Measurements from ENCODE around the gene PDE3A. TPM values are rescaled to one million over a fixed set of nuclear protein-coding genes. Genes with fewer than 3 reads are reported as not detected.

PDE3A gene
- total RNA-seq, 1 donor from 2014 or later: 14.4 TPM

DNA sequence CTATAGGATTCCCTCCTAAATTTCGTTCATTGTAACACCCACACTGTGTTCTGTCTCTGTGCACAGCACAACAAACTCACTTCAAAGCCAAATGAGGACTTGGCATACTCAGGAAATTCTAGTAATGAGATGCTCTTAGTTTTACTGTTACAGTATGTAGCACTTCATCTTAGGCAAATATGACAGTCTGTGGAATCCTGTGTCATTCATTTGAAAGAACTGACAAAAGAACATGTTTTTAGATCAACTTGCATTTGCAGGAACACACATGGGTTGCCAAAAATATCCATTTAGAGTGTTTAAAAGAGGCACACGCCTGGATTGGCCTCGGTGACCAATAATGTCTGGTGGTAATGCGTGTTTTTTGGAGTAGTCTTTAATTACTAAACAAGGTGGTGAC is 56.5 kb downstream of the PDE3A start:
- no peak for DNase-seq

GRCh38 chr12:20426191-20426590 is 57.9 kb downstream of the PDE3A start:
- DNase-seq: peak; percentile 91

DNA sequence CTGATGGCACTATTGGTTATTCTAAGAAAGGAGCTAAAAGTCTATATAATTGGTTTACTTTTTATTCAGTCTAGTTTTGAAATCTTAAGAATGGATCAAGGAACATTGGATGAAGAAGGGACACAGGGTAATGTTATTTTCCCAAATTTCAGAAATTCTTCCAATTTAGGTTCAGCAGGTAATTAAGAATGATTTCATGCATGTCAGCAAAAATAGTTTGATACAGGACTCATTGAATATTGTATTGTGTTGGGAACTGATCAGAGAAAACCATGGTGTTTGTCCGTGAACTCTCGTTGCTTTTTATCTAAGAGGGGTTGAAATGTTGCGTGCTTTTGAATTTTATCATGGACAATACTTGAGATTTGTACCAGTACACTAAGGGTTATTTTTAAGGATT is 58.6 kb downstream of the PDE3A start:
- no peak for DNase-seq

DNA sequence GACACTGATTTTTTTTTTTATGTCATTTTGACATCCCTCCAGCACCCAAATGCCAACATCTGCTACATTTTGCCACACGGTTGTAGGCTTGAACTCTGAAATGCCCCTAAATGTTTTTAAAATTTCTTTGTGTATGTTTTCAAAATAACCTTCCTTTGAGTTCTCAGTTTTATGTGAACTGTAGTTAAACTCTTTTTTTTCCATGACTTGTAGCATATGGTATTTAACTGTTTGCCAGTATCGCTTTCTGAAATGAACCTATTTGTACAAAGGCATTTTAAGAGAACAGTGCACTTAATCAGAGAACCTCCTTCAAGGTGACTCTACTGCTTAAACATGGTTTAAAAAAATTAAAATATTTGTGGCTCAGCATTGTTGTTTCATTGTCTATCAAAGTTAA is 61.5 kb downstream of the PDE3A start:
- peak; percentile 37 for DNase-seq

DNA sequence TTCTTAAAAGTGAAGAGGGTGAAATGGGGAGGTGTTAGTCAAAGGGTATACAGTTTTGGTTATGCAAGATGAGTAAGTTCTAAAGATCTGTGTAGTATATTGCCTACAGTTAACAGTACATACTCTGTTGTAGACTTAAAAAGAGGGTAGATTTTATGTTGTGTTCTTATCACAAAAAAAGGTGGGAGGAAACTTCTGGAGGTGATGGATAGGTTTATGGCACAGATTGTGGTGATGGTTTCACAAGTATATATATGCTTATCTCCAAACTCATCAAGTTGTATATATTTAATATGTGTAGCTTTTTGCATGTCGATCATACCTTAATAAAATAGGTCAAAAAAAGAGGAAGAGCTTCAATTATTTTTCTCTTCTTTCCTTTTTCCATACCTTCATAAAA is 64.0 kb downstream of the PDE3A start:
- no peak for DNase-seq

- DNase-seq: no peak
These were observed 66.7 kb downstream of the PDE3A start for GRCh38 chr12:20434996-20435395.

DNA sequence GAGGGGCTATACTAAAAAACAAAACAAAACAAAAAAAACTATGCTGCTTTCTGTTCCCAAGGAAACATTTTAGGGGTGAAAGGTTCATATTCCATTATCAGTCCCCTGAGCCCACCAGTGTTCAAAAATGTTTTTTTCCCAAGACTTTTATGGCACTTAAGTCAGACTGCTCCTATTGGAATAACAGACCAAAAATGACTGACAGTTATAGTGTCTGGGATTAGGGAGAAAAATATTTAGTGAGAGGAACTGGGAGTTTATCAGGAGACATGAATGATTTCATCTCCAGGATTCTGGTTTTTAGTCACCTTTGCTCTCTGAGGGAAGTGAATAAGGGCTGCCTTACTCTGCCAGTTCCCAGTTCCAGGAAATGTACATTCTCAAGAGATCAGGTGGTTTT is 68.0 kb downstream of the PDE3A start:
- peak; percentile 40 for DNase-seq

DNA sequence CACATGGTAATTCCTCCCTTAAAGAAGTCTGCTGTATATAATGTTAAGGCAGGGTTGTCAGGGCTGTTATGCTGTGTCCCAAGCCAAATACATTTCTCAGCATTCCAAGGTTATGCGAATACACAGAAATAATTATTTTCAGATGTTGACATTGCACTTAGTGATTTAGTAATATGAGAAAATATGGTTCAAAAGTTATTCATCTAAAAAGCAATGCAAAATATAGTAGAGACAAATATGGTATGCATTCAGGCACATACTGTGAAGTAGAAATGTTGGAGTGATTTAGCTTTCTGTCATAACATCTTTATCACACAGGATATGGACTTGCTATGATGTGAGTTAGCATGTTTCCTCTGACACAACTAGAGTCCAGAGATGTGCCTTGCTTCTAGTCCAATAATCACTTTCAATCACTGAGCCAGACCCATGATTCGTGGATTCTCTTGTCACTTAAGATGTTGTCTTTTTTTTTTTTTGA is 70.0 kb downstream of the PDE3A start:
- peak; percentile 98 for DNase-seq

GRCh38 chr12:20439626-20440025 is 71.3 kb downstream of the PDE3A start:
- DNase-seq: peak; percentile 41

DNA sequence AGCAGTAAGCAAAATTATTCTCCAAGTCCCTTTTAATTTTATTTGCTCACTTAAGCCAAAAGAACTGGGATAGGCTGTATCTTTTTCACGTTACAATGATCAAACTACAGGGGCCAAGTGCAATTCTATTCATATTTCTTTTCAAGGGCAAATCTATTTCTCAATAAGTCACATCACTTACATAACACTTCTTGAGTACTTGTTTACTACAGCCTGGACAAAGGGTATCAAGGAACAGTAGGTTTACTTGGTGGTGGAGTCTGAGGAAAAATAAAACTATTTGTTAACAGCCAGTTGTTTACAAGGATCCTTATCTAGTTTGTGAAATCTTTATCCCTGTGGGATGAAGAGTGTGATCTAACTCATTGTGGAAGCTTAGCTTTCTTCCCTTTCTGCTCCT is 72.1 kb downstream of the PDE3A start:
- DNase-seq: no peak

DNA sequence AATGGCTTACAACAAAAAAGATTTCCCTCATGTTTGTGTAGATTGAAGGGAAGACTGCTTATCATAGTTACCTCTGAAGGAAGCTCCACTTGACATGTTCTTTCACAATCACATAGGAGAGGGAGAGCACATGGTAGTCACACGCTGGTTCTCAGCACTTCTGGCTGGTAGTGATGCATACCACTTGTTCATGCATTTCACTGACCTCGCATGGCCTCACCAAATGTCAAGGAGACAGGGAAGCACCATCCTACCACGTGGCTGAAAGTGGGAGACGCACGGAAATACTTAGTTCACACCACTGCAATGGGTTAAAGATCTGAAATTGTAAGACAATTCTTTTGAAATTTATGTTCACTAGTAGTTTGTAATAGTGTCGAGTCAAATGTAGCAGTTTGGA is 74.0 kb downstream of the PDE3A start:
- no peak for DNase-seq

GRCh38 chr12:20443255-20443654 is 74.9 kb downstream of the PDE3A start:
- no peak for DNase-seq

GRCh38 chr12:20443792-20444191 is 75.5 kb downstream of the PDE3A start:
- no peak for DNase-seq

GRCh38 chr12:20444595-20445170 is 76.3 kb downstream of the PDE3A start:
- DNase-seq: no peak

- peak; percentile 3 for DNase-seq
These were observed 77.3 kb downstream of the PDE3A start for GRCh38 chr12:20445687-20446086.

- DNase-seq: no peak
These were observed 78.5 kb downstream of the PDE3A start for GRCh38 chr12:20446836-20447235.

GRCh38 chr12:20448781-20449180 is 80.4 kb downstream of the PDE3A start:
- no peak for DNase-seq

- no peak for DNase-seq
These were observed 82.3 kb downstream of the PDE3A start for GRCh38 chr12:20450591-20451180.

GRCh38 chr12:20451761-20452160 is 83.4 kb downstream of the PDE3A start:
- DNase-seq: no peak

GRCh38 chr12:20452496-20453010 is 84.2 kb downstream of the PDE3A start:
- DNase-seq: no peak

DNA sequence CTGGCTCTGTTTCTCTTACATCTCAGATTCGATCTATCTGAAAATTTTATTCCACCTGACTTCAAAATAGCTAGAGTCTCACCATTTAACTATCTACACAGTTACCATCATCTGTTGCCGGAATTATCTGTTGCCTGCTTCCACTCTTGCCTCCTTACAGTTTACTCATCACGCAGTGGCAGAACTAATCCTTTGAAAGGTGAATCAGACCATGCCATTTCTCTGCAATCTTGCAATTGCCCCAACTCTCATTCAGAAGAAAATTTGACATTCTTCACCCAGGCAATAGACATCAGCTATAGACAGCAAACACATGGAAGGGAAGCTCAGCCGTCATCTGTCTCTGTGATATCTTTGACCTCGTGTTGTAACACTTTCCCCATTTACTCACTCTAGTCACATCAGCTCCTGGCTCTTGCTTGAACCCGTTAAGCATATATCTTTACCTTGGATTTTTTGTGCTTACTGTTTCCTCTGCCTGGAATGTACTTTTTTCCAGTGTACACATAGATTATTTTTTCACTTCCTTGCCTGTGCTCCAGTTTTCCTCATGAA is 85.5 kb downstream of the PDE3A start:
- DNase-seq: no peak

DNA sequence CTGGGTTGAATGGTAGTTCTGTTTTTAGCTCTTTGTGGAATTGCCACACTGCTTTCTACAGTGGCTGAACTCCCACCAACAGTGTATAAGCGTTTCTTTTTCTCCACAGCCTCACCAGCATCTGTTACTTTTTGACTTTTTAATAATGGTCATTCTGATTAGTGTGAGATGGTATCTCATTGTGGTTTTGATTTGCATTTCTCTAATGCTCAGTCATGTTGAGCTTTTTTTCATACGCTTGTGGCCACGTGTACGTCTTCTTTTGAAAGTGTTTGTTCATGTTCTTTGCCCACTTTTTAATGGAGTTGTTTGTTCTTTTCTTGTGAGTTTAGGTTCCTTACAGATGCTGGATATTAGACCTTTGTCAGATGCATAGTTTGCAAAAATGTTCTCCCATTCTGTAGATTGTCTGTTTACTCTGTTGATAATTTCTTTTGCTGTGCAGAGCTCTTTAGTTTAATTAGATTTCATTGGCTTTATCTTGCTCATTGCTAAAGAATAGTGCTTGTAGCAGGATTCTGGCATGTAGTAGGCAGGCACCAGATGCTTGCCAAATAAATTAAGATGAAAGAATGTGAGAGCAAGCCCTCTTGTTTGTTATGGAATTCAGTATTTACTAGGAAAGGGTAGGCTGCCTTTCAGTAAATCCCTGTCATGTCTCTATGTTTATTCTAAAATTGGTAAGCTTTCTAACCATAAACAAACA is 86.8 kb downstream of the PDE3A start:
- no peak for DNase-seq

- DNase-seq: no peak
These were observed 89.2 kb downstream of the PDE3A start for GRCh38 chr12:20457582-20457981.

Data from skin of body (tissue), 2 donors.